HepG2 (cell line): ENCODE data around the gene ID3. TPM values are rescaled to one million over a fixed set of nuclear protein-coding genes. Genes with fewer than 3 reads are reported as not detected.

ENCODE experiments used
- JDP2 ChIP-seq: sonication (generic); formaldehyde crosslinking; IDR thresholded peaks from 2 replicates; pipeline ENCODE4 v1.8.1; 2022; ENCODE audit warnings: missing genetic modification reagents, borderline replicate concordance
- KMT2A ChIP-seq: sonication (generic); formaldehyde crosslinking; IDR thresholded peaks from 2 replicates; pipeline ENCODE4 v1.4.0; 2020; ENCODE audit warnings: missing genetic modification reagents
- RBM39 ChIP-seq: fragments of 200-400 bp; formaldehyde crosslinking; IDR thresholded peaks from one replicate; pipeline ENCODE4 v1.6.1; 2018; ENCODE audit warnings: antibody characterized with exemption, mild to moderate bottlenecking, low read depth, low read length; ENCODE audit not compliant: poor library complexity, severe bottlenecking
- REPIN1 ChIP-seq: sonication (generic); formaldehyde crosslinking; IDR thresholded peaks from 2 replicates; pipeline ENCODE4 v1.8.0; 2022; ENCODE audit warnings: missing genetic modification reagents, low read depth, mild to moderate bottlenecking, borderline replicate concordance
- ZNF136 ChIP-seq: sonication (generic); formaldehyde crosslinking; IDR thresholded peaks from 2 replicates; pipeline ENCODE4 v1.8.1; 2022; ENCODE audit warnings: low read depth, mild to moderate bottlenecking, moderate library complexity, missing genetic modification reagents
- ZNF274 ChIP-seq: sonication (generic); formaldehyde crosslinking; IDR thresholded peaks from 2 replicates; pipeline ENCODE4 v1.5.1; 2020; ENCODE audit warnings: mild to moderate bottlenecking, missing genetic modification reagents
- ZNF790 ChIP-seq: sonication (generic); formaldehyde crosslinking; IDR thresholded peaks from 2 replicates; pipeline ENCODE4 v1.8.0; 2022; ENCODE audit warnings: missing genetic modification reagents, mild to moderate bottlenecking, borderline replicate concordance
- polyA plus RNA-seq, 8 experiments: library from polyadenylated mRNA; depleted of rRNA in 3 of 8; stranded (reverse) in 7 of 8; unstranded in 1 of 8; fragments of >200 nt; fragmentation: Illumina TruSeq in 4 of 8; extraction: Trizol in 4 of 8; gene quantifications; 2 replicates each; pipeline versions ENCODE4 v1.2.1 to v1.2.3, GENCODE V29; 2011 to 2016; ENCODE audit warnings: low read depth in 4 of 8, missing spikeins in 1 of 8, mixed read lengths in 1 of 8; ENCODE audit not compliant: insufficient read depth in 1 of 8
- total RNA-seq, 5 experiments: library from RNA; depleted of rRNA; stranded (reverse); fragments of >200 nt; fragmentation: Illumina TruSeq; extraction: Trizol; gene quantifications; 2 replicates each; pipeline ENCODE4 v1.2.3, GENCODE V29; 2016; ENCODE audit warnings: low read depth in 1 of 5
- TF ChIP-seq, protein P1 (sequence below): sonication (generic); formaldehyde crosslinking; IDR thresholded peaks from one replicate; pipeline ENCODE4 v1.5.1; 2020; ENCODE audit warnings: mild to moderate bottlenecking, missing genetic modification reagents; ENCODE audit errors: not compliant biosample characterization
- TF ChIP-seq, protein P2 (sequence below): sonication (generic); formaldehyde crosslinking; IDR thresholded peaks from 2 replicates; pipeline ENCODE4 v1.4.0; 2020; ENCODE audit warnings: missing genetic modification reagents
- TF ChIP-seq, protein P3 (sequence below): IDR thresholded peaks from 2 replicates; pipeline ENCODE4 v1.6.1; 2016; ENCODE audit warnings: low read depth, borderline replicate concordance
- TF ChIP-seq, protein P4 (sequence below): sonication (generic); formaldehyde crosslinking; IDR thresholded peaks from 2 replicates; pipeline ENCODE4 v1.5.0; 2020; ENCODE audit warnings: mild to moderate bottlenecking, missing genetic modification reagents

ID3 gene
- total and polyA plus RNA-seq, 2 of the 13 experiments (the other 11 are each of a cell fraction or from before 2014, with no cell fraction given): 64.8 to 115 TPM

DNA sequence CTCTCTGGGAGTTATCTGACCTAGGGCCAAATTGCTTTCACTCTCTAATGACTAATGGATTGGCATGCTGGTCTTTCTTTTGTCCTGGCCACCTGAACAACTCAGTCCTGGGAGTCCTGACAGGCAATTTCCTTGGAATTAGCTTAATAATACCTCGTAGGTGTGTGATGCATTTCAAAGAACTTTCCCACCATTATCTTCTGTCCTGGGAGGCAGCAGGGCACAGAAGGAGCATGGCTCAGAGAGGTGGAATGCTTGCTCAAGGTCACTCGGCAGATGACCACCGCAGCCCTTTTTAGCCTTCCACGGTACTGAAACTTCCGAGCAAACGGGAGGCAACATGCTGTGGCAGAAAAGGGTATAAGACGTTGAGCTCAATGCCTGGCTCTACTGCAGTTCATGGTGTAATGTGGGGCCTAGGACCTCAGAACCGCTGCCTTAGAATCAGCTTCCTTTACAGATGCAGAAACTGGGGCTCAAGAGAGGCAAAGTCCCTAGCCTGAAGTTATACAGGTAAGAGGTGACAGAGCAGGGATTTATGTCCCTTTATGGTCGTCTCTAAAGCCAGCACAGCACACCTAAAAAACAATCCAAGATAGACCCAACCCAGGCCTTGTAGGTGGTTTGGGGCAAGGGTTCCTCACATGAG, 3.2 kb downstream of the ID3 start (continued):
- TF ChIP-seq, protein P1, sequence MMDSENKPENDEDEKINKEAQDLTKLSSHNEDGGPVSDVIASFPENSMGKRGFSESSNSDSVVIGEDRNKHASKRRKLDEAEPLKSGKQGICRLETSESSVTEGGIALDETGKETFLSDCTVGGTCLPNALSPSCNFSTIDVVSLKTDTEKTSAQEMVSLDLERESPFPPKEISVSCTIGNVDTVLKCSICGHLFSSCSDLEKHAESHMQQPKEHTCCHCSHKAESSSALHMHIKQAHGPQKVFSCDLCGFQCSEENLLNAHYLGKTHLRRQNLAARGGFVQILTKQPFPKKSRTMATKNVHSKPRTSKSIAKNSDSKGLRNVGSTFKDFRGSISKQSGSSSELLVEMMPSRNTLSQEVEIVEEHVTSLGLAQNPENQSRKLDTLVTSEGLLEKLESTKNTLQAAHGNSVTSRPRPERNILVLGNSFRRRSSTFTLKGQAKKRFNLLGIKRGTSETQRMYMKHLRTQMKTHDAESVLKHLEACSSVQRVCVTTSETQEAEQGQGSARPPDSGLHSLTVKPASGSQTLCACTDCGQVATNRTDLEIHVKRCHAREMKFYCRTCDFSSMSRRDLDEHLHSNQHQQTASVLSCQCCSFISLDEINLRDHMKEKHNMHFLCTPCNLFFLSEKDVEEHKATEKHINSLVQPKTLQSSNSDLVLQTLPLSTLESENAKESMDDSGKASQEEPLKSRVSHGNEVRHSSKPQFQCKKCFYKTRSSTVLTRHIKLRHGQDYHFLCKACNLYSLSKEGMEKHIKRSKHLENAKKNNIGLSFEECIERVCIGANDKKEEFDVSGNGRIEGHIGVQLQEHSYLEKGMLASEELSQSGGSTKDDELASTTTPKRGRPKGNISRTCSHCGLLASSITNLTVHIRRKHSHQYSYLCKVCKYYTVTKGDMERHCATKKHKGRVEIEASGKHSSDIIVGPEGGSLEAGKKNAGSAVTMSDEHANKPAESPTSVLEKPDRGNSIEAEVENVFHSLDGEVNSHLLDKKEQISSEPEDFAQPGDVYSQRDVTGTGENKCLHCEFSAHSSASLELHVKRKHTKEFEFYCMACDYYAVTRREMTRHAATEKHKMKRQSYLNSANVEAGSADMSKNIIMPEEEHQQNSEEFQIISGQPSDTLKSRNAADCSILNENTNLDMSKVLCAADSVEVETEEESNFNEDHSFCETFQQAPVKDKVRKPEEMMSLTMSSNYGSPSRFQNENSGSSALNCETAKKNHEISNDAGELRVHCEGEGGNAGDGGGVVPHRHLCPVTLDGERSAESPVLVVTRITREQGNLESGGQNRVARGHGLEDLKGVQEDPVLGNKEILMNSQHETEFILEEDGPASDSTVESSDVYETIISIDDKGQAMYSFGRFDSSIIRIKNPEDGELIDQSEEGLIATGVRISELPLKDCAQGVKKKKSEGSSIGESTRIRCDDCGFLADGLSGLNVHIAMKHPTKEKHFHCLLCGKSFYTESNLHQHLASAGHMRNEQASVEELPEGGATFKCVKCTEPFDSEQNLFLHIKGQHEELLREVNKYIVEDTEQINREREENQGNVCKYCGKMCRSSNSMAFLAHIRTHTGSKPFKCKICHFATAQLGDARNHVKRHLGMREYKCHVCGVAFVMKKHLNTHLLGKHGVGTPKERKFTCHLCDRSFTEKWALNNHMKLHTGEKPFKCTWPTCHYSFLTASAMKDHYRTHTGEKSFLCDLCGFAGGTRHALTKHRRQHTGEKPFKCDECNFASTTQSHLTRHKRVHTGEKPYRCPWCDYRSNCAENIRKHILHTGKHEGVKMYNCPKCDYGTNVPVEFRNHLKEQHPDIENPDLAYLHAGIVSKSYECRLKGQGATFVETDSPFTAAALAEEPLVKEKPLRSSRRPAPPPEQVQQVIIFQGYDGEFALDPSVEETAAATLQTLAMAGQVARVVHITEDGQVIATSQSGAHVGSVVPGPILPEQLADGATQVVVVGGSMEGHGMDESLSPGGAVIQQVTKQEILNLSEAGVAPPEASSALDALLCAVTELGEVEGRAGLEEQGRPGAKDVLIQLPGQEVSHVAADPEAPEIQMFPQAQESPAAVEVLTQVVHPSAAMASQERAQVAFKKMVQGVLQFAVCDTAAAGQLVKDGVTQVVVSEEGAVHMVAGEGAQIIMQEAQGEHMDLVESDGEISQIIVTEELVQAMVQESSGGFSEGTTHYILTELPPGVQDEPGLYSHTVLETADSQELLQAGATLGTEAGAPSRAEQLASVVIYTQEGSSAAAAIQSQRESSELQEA (CRISPR knock-in tag): no peak
- TF ChIP-seq JDP2: no peak
- no peak for TF ChIP-seq ZNF274 (CRISPR knock-in tag)
- TF ChIP-seq ZNF790 (CRISPR knock-in tag): no peak
- TF ChIP-seq ZNF136: no peak
- 0 out of 2 replicates have a peak, but pooled peaks have one; percentile 31 for TF ChIP-seq KMT2A
- TF ChIP-seq REPIN1 (CRISPR knock-in tag): peak; percentile 29; the same call in 1 of the 2 replicates
- no peak for TF ChIP-seq RBM39
- TF ChIP-seq, protein P2, sequence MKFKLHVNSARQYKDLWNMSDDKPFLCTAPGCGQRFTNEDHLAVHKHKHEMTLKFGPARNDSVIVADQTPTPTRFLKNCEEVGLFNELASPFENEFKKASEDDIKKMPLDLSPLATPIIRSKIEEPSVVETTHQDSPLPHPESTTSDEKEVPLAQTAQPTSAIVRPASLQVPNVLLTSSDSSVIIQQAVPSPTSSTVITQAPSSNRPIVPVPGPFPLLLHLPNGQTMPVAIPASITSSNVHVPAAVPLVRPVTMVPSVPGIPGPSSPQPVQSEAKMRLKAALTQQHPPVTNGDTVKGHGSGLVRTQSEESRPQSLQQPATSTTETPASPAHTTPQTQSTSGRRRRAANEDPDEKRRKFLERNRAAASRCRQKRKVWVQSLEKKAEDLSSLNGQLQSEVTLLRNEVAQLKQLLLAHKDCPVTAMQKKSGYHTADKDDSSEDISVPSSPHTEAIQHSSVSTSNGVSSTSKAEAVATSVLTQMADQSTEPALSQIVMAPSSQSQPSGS (CRISPR knock-in tag): no peak
- TF ChIP-seq, protein P3, sequence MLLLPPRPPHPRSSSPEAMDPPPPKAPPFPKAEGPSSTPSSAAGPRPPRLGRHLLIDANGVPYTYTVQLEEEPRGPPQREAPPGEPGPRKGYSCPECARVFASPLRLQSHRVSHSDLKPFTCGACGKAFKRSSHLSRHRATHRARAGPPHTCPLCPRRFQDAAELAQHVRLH: no peak
- TF ChIP-seq, protein P4, sequence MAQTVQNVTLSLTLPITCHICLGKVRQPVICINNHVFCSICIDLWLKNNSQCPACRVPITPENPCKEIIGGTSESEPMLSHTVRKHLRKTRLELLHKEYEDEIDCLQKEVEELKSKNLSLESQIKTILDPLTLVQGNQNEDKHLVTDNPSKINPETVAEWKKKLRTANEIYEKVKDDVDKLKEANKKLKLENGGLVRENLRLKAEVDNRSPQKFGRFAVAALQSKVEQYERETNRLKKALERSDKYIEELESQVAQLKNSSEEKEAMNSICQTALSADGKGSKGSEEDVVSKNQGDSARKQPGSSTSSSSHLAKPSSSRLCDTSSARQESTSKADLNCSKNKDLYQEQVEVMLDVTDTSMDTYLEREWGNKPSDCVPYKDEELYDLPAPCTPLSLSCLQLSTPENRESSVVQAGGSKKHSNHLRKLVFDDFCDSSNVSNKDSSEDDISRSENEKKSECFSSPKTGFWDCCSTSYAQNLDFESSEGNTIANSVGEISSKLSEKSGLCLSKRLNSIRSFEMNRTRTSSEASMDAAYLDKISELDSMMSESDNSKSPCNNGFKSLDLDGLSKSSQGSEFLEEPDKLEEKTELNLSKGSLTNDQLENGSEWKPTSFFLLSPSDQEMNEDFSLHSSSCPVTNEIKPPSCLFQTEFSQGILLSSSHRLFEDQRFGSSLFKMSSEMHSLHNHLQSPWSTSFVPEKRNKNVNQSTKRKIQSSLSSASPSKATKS (CRISPR knock-in tag): no peak
